Omental fat pad (tissue), 4 donors: ENCODE data around the gene C6orf89. TPM values are rescaled to one million over a fixed set of nuclear protein-coding genes. Genes with fewer than 3 reads are reported as not detected.
A peak's percentile ranks its signal among the peaks of the same experiment; 100 is the strongest.

Experiments
- ATAC-seq: fragments of 150-250 bp; one replicate; pipeline ENCODE4 v1.9.1; 2016; ENCODE audit warnings: mild to moderate bottlenecking, moderate library complexity; ENCODE audit not compliant: low FRiP score
- DNase-seq: peaks from one replicate; pipeline ENCODE4 v3.0.0-alpha.2; 2019; ENCODE audit warnings: low spot score
- CTCF ChIP-seq, 3 donors: fragments of 450-650 bp; IDR thresholded peaks; one replicate each; pipeline ENCODE4 v1.5.1; 2016 to 2017; ENCODE audit warnings: antibody characterized with exemption in 3 of 3, mild to moderate bottlenecking in 3 of 3, moderate library complexity in 2 of 3
- total RNA-seq, 4 donors: library from RNA; depleted of rRNA; stranded (reverse); fragments of >200 nt; gene quantifications; one replicate each; pipeline ENCODE4 v1.1.0, GENCODE V29; 2016

The C6orf89 gene, protein sequence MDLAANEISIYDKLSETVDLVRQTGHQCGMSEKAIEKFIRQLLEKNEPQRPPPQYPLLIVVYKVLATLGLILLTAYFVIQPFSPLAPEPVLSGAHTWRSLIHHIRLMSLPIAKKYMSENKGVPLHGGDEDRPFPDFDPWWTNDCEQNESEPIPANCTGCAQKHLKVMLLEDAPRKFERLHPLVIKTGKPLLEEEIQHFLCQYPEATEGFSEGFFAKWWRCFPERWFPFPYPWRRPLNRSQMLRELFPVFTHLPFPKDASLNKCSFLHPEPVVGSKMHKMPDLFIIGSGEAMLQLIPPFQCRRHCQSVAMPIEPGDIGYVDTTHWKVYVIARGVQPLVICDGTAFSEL
- 10 to 100 TPM; 40.2 to 53.0 (median 46.0) TPM for total RNA-seq

- peak; percentile 99 for DNase-seq
- peak; percentile 100 for ATAC-seq
- peak in 2 of 3 donors; percentile 64 to 66 for TF ChIP-seq CTCF (IDR thresholded peaks at IDR 0.05)
Observed at GRCh38 chr6:36885461-36886401, at the start of gene C6orf89. Gene C6orf89, plus strand, starts transcription at chr6:36885952. Its CDS starts 13,493 bp downstream, at chr6:36899445.

GRCh38 chr6:36836111-36837021 lies 49.4 kb upstream of the C6orf89 start:
- ATAC-seq (no peak), DNase-seq (no peak)
- TF ChIP-seq CTCF (IDR thresholded peaks at IDR 0.05): no peak

DNA sequence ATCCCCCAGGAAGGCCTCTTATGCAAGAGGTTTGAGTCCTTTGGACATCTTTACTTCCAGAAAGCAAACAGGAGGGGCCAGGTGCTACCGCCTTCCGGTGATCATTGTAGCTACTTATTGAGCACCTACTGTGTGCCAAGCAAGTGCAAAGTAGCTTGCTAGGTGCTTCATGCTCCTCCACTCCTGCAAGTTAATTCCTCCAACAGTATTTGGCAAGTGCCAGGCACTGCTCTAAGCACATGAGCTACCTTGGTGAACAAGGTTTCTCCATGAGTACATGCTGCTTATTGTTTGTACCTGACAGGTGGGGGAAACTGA lies 48.8 kb upstream of the C6orf89 start:
- DNase-seq: no peak
- TF ChIP-seq CTCF (IDR thresholded peaks at IDR 0.05): no peak
- ATAC-seq: no peak

GRCh38 chr6:36837686-36838085 lies 48.1 kb upstream of the C6orf89 start:
- TF ChIP-seq CTCF (IDR thresholded peaks at IDR 0.05): no peak
- DNase-seq (no peak), ATAC-seq (no peak)

- no peak for TF ChIP-seq CTCF (IDR thresholded peaks at IDR 0.05)
- DNase-seq (no peak), ATAC-seq (peak; percentile 41)
Observed at GRCh38 chr6:36838896-36839748, 46.6 kb upstream of the C6orf89 start, which contains the start of gene CPNE5. Gene CPNE5, minus strand, starts transcription at chr6:36839444. Its CDS starts 67 bp downstream, at chr6:36839377.
